ENCODE measurements around the gene NAV2. TPM values are rescaled to one million over a fixed set of nuclear protein-coding genes. Genes with fewer than 3 reads are reported as not detected.
"Not testable (repeated sequence)": the region's sequence is repeated elsewhere in the genome, so short reads cannot be mapped to it uniquely, and the experiment has no call there.

NAV2 gene
- total RNA-seq, 1 donor from 2014 or later, result 44.8 TPM

DNA sequence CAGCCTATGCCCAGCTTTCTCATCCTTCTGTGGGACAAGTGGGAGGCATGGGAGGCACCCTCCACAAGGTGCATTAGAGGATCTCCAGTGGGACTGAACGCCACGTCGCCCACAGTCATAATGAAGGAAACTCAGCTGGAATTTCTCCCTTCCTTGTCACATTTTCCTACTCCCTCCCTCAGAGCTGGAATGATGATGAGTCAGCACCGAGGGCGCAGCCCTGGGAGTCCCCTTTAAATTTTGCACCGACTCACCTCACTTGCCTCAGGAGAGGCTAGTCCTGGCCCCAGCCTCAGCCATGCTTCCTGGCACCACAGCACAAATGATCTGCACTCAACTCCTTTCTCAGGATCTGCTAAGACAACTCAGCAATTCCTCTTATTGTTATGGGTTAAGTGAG is 413.3 kb downstream of the NAV2 start:
- Histone ChIP-seq H3K4me1 (no peaks in the 10 kb centered on the region), H3K36me3 (no peaks in the 10 kb centered on the region), H3K9me3 (no peaks in the 10 kb centered on the region), H3K27me3 (no peaks in the 10 kb centered on the region), H3K27ac (no peak overlapping the region), H3K4me3 (no peak overlapping the region)
- no peak for ATAC-seq
- no peak for TF ChIP-seq CTCF (IDR thresholded peaks at IDR 0.05)
- DNase-seq, result no peak
- intact Hi-C loops (cut with DNase I), result loop anchor here (10.0 kb wide), 1 partner anchor 229 kb away; no protein-coding TSS in a partner anchor

DNA sequence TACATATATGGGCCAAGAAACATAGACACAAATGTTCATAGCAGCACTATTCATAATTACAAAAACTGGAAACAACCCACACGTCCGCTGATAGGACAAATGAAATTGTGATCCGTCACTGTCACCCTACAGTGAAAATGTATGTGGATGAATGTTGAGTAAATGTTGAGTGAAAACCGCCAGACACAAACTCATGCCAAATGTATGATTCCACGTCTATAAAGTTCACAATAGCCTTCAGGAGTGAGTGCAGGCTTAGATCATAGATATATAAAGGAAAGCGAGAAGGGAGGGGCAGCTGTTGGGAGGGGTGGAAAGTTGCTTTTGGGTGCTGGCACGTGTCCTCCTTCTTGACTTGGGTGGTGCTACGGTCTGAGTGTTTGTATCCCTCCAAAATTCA is 414.1 kb downstream of the NAV2 start:
- Histone ChIP-seq H3K27ac (no peak overlapping the region), H3K27me3 (peaks cover under 1% of the 10 kb centered on the region), H3K9me3 (no peaks in the 10 kb centered on the region), H3K36me3 (no peaks in the 10 kb centered on the region), H3K4me3 (no peak overlapping the region), H3K4me1 (peaks cover 1% of the 10 kb centered on the region)
- TF ChIP-seq CTCF (IDR thresholded peaks at IDR 0.05), result no peak
- no peak for DNase-seq
- no peak for ATAC-seq
- intact Hi-C loops (cut with DNase I), result loop anchor here (10.0 kb wide), 1 partner anchor 228 kb away; no protein-coding TSS in a partner anchor

DNA sequence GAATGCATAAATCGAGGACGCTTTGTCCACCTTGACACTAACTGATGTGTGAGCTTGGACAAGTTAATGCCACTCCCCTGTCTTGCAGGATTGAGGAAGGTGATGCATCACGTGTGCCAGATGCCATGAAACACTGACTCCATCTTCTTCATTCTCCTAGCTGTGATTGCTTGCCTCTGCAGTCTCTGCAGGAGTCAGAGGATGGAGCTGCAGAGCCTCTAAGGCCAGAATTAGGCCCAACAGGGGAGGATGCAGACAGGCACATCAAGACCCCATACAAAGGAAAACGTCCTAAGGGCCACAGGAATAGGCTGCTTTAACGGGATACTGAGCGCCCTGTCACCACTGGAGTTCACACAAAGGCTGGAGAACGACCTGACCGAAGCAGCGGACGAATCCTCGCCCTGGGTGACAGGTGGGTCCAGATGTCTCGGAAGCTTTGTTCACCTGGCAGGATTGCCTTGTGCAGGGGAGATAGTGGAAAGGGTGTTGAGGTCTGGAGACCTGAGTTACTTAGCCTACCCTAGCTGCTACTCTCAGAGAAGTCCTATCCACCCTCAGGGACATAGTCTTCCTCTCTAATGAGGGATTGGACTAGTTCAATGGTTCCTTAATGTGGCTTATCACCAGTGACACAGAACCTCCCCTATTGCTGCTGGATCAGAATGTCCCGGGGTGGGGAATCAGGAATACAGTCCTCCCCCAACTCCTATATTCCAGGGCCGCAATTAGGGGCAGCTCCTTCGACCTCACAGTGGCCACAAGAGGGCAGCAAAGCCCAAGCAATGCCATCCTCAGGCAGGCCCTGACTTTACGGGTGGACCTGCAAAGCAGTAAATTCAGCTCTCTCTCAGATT is 415.3 kb downstream of the NAV2 start:
- Histone ChIP-seq H3K36me3 (no peaks in the 10 kb centered on the region), H3K4me3 (no peak overlapping the region), H3K27me3 (peaks cover 6% of the 10 kb centered on the region), H3K27ac (no peak overlapping the region), H3K9me3 (no peaks in the 10 kb centered on the region), H3K4me1 (peaks cover 6% of the 10 kb centered on the region)
- DNase-seq (peak; percentile 83), ATAC-seq (peak; percentile 86)
- peak; percentile 85 for TF ChIP-seq CTCF (IDR thresholded peaks at IDR 0.05)
- intact Hi-C loops (cut with DNase I), result loop anchor here (10.0 kb wide), 1 partner anchor 227 kb away; no protein-coding TSS in a partner anchor

DNA sequence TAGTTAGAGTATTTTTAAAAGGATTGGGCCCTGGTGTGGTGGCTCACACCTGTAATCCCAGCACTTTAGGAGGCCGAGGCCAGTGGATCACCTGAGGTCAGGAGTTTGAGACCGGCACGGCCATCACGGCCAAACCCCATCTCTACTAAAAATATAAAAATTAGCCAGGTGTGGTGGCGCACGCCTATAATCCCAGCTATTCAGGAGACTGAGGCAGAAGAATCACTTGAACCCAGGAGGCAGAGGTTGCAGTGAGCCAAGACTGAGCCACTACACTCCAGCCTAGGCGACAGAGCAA is 415.8 kb downstream of the NAV2 start:
- H3K27ac ChIP-seq, H3K9me3 ChIP-seq, H3K36me3 ChIP-seq, ATAC-seq, H3K4me1 ChIP-seq, H3K27me3 ChIP-seq, H3K4me3 ChIP-seq, DNase-seq: not testable (repeated sequence)
- intact Hi-C loops (cut with DNase I), result loop anchor here (10.0 kb wide), 1 partner anchor 226 kb away; no protein-coding TSS in a partner anchor

DNA sequence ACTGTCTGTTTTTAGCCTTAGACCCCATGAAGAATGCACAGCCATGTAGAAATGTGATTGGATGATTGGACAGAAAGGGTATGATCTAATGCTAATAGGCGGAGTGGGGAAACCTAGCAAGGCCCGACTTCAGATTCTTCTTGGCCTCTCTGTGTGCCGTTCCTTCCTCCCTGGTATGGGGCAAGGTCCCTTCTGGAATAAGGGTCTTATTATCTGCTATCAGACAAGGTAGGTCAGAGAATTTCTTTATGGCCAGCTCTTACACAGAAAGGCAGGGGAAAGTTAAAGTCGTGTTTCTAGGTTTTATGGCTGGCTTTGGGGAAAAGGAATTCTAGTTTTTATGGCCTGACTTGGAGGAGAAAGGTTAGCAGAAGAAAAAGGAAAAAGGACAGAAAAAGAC is 417.0 kb downstream of the NAV2 start:
- no peak for DNase-seq
- no peak for TF ChIP-seq CTCF (IDR thresholded peaks at IDR 0.05)
- Histone ChIP-seq H3K27ac (no peak overlapping the region), H3K4me1 (peaks cover 6% of the 10 kb centered on the region), H3K4me3 (no peak overlapping the region), H3K9me3 (no peaks in the 10 kb centered on the region), H3K36me3 (no peaks in the 10 kb centered on the region), H3K27me3 (peaks cover 6% of the 10 kb centered on the region)
- ATAC-seq, result no peak
- intact Hi-C loops (cut with DNase I), result loop anchor here (10.0 kb wide), 2 partner anchors 185 to 225 kb away; no protein-coding TSS in a partner anchor

Data from upper lobe of right lung (tissue), 1 donor.